ENCODE data around the gene SRSF12. TPM values are rescaled to one million over a fixed set of nuclear protein-coding genes. Genes with fewer than 3 reads are reported as not detected.

Gene SRSF12
- total RNA-seq = under 0.01 and 0.14 TPM in 2 replicates

GRCh38 chr6:89117211-89118108, at the start of gene SRSF12:
Gene SRSF12 (minus strand): TSS chr6:89118071. CDS start chr6:89117887, 184 bp downstream.

DNA sequence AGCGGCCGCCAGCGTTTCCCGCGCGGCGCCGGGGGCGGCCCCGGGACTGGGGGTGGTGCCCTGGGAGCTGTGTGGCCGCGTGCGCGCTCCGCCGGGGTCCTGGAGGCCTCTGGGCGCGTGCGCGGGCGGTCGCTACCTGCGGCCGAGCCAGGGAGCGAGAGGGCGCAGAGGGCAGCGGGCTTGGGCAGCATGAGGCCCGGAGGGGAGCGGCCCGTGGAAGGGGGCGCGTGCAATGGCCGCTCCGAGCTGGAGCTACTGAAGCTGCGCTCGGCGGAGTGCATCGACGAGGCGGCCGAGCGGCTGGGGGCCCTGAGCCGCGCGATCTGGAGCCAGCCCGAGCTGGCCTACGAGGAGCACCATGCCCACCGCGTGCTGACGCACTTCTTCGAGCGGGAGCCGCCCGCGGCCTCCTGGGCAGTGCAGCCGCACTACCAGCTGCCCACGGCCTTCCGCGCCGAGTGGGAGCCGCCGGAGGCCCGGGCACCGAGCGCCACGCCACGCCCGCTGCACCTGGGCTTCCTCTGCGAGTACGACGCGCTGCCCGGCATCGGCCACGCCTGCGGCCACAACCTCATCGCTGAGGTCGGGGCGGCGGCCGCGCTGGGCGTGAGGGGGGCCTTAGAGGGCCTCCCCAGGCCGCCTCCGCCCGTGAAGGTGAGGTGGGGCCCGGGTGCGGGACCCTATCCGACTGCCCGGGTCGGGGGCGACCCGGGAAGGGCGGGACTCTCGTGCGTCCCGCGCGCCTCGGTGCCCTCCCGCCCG, 28.3 kb upstream of the SRSF12 start, which contains the start of gene PM20D2:
PM20D2 (plus strand) TSS at position 100 of the 762 bp plus-strand sequence; CDS start at position 190, 90 bp downstream.

GRCh38 chr6:89080281-89081128, 37.4 kb downstream of the SRSF12 start, which contains the start of gene PNRC1:
Gene PNRC1 (plus strand): TSS chr6:89080751. CDS start chr6:89080895, 144 bp downstream.

Other genes with a start within 250 kb of the SRSF12 start
- 30.3 and 38.0 TPM in 2 replicates for gene RNGTT, start 154.5 kb downstream of the SRSF12 start, total RNA-seq
- gene PNRC1, start 37.3 kb downstream of the SRSF12 start, total RNA-seq = 42.1 and 43.1 TPM in 2 replicates
- gene PM20D2, start 28.0 kb upstream of the SRSF12 start, total RNA-seq = 2.1 and 3.8 TPM in 2 replicates
- gene GABRR1, start 99.3 kb upstream of the SRSF12 start, total RNA-seq = not detected in 2 replicates
- under 0.01 and 0.18 TPM in 2 replicates for gene GABRR2, start 197.2 kb upstream of the SRSF12 start, total RNA-seq
- 35.9 and 41.0 TPM in 2 replicates for gene UBE2J1, start 234.7 kb upstream of the SRSF12 start, total RNA-seq